Pancreas (tissue), 10 donors: ENCODE results near the gene C1QTNF8. TPM values are rescaled to one million over a fixed set of nuclear protein-coding genes. Genes with fewer than 3 reads are reported as not detected.
A peak's percentile ranks its signal among the peaks of the same experiment; 100 is the strongest.

Source experiments
- ATAC-seq, 4 donors: fragments of 200-7000 bp; cut with Tn5 transposase; one replicate each; pipeline versions ENCODE4 v1.8.0 to v1.9.1; 2020; ENCODE audit warnings: mild to moderate bottlenecking in 4 of 4, moderate library complexity in 4 of 4
- DNase-seq, 6 donors: peaks; one replicate each; pipeline ENCODE4 v3.0.0-alpha.2; 2020
- FAIRE-seq: peaks from 2 replicates; lab custom pipeline; 2012; peaks lifted over from hg19 to GRCh38; lab: Jason Lieb, UNC
- H3K27ac ChIP-seq, 4 donors: fragments of 200-600 bp; sonication (generic); 1 replicate in 3 of 4; 2 replicates in 1 of 4; pipeline versions ENCODE4 v1.5.0 to v1.8.0; 2020
- H3K27me3 ChIP-seq, 4 donors: fragments of 200-600 bp; one replicate each; pipeline ENCODE4 v1.8.0; 2021
- H3K36me3 ChIP-seq, 3 donors: fragments of 200-600 bp; sonication (generic) in 1 of 3; one replicate each; pipeline versions ENCODE4 v1.5.0 to v1.8.0; 2020 to 2021
- H3K4me1 ChIP-seq, 3 donors: fragments of 200-600 bp; one replicate each; pipeline ENCODE4 v1.8.0; 2021
- H3K4me3 ChIP-seq, 4 donors: fragments of 200-600 bp; sonication (generic) in 2 of 4; one replicate each; pipeline versions ENCODE4 v1.5.0 to v1.8.0; 2020 to 2021
- H3K9me3 ChIP-seq, 4 donors: fragments of 200-600 bp; one replicate each; pipeline ENCODE4 v1.8.0; 2021
- CTCF ChIP-seq, 4 donors: fragments of 200-600 bp; sonication (generic) in 3 of 4; IDR thresholded peaks; one replicate each; pipeline versions ENCODE4 v1.5.0 to v1.8.0; 2021; ENCODE audit warnings: antibody characterized with exemption in 4 of 4
- WGBS, 2 donors: extraction: QIAGEN DNeasy Blood & Tissue Kit; methylation state at CpG; one replicate each; pipeline ENCODE4 v1.1.7; 2013; 5-methylcytosine and 5-hydroxymethylcytosine counted together
- intact Hi-C, 3 donors: fragments of 100-400 bp; cut with DNase I; formaldehyde crosslinking; loops; one replicate each; pipeline versions ENCODE4 v1.11.1 to v1.14.2; 2022
- polyA plus RNA-seq, 2 donors: library from polyadenylated mRNA; stranded (reverse); fragments of 200-250 nt; gene quantifications; one replicate each; pipeline ENCODE4 v1.2.3, GENCODE V29; 2013
- total RNA-seq, 6 donors: library from RNA; stranded (reverse); fragmentation: NEBNext Ultra II Directional in 4 of 6; extraction: Animal tissue kit (Norgen Biotek cat#: 25700) in 4 of 6; gene quantifications; one replicate each; pipeline versions ENCODE4 v1.2.1 to v1.2.4, GENCODE V29; 2021 to 2023
- donor health status: healthy with polysubstance abuse.
- donor health status: DM: no; HTN: no; CAD: no; lungs with moderate emphysema.
- donor health status: DM: no; HTN: no; CAD: no.
- donor health status: control.
- donor health status: control.
- donor health status: Bipolar disorder and iron deficiency.
- donor health status: DM: yes; HTN: yes; CAD: no.
- donor health status: DM: no; HTN: no; CAD: no.
- donor health status: DM: no; HTN: no; CAD: no.
- donor health status: DM: yes; HTN: yes; CAD: no.

C1QTNF8 gene
- total and polyA plus RNA-seq, 8 donors = 0.23 TPM; not detected in 7

- Histone ChIP-seq H3K4me1 (no peaks in the 10 kb centered on the region), H3K27me3 (no peaks in the 10 kb centered on the region), H3K4me3 (no peak overlapping the region), H3K36me3 (no peaks in the 10 kb centered on the region), H3K27ac (no peak overlapping the region), H3K9me3 (no peaks in the 10 kb centered on the region)
- intact Hi-C loops = loop anchor here in 2 of 3 donors (2.0 to 10.0 kb wide), 3 partner anchors 243 to 344 kb away; partner anchors contain the start of gene METRN (in 1 of the 2)
- ATAC-seq = no peak
- 58 to 63% methylated on average over 8 of the region's 8 CpGs for WGBS, 2 donors
- no peak for FAIRE-seq
- TF ChIP-seq CTCF (IDR thresholded peaks at IDR 0.05) = no peak
- DNase-seq = no peak
These were observed 39.8 kb downstream of the C1QTNF8 start for GRCh38 chr16:1056196-1056595.

- Histone ChIP-seq H3K27me3 (no peaks in the 10 kb centered on the region), H3K9me3 (no peaks in the 10 kb centered on the region), H3K4me3 (no peak overlapping the region), H3K27ac (no peak overlapping the region), H3K36me3 (no peaks in the 10 kb centered on the region), H3K4me1 (no peaks in the 10 kb centered on the region)
- WGBS, 2 donors = 58 to 63% methylated on average over 13 of the region's 13 CpGs
- DNase-seq = no peak
- ATAC-seq = no peak
- TF ChIP-seq CTCF (IDR thresholded peaks at IDR 0.05) = no peak
- intact Hi-C loops = loop anchor here in 2 of 3 donors (5.0 to 10.0 kb wide), 2 partner anchors 341 to 343 kb away; partner anchors contain the start of gene METRN (in 1 of the 2)
- no peak for FAIRE-seq
These were observed 40.5 kb downstream of the C1QTNF8 start for GRCh38 chr16:1055557-1055924.

- Histone ChIP-seq H3K4me3 (no peak overlapping the region), H3K4me1 (no peaks in the 10 kb centered on the region), H3K9me3 (no peaks in the 10 kb centered on the region), H3K27ac (no peak overlapping the region), H3K36me3 (no peaks in the 10 kb centered on the region), H3K27me3 (no peaks in the 10 kb centered on the region)
- FAIRE-seq (no peak), ATAC-seq (peak; percentile 73 to 93 (median 88)), DNase-seq (peak in 4 of 6 donors; percentile 44 to 90 (median 73))
- peak; percentile 59 to 81 (median 72) for TF ChIP-seq CTCF (IDR thresholded peaks at IDR 0.05)
- intact Hi-C loops = loop anchor here in 2 of 3 donors (5.0 to 10.0 kb wide), 3 partner anchors 238 to 343 kb away; partner anchors contain the start of gene METRN (in 1 of the 2)
- WGBS, 2 donors = 10 to 12% methylated on average over 30 to 34 of the region's 34 CpGs
These were observed 41.1 kb downstream of the C1QTNF8 start for GRCh38 chr16:1054660-1055556.

- no peak for ATAC-seq
- FAIRE-seq = no peak
- no peaks in the 10 kb centered on the region for H3K36me3 ChIP-seq
- WGBS, 2 donors = 68 to 75% methylated on average over 15 to 21 of the region's 21 CpGs
- no peak overlapping the region for H3K27ac ChIP-seq
- intact Hi-C loops = loop anchor here in 1 of 3 donors (5.0 to 10.0 kb wide), 2 partner anchors 237 to 339 kb away; partner anchors contain the start of gene METRN
- no peak overlapping the region for H3K4me3 ChIP-seq
- no peak for DNase-seq
- H3K4me1 ChIP-seq = no peaks in the 10 kb centered on the region
- no peaks in the 10 kb centered on the region for H3K9me3 ChIP-seq
- no peaks in the 10 kb centered on the region for H3K27me3 ChIP-seq
- TF ChIP-seq CTCF (IDR thresholded peaks at IDR 0.05) = no peak
These were observed 42.2 kb downstream of the C1QTNF8 start for GRCh38 chr16:1053700-1054368.
